AG04449 (cell line): ENCODE measurements around the gene TMSB4X.
"Not testable (repeated sequence)": the region's sequence is repeated elsewhere in the genome, so short reads cannot be mapped to it uniquely, and the experiment has no call there.

Experiments used
- CTCF ChIA-PET: fragments of 350-600 bp; formaldehyde crosslinking; extraction: SDS; loops from one replicate; lab custom pipeline; 2021; ENCODE audit warnings: antibody characterized with exemption; lab: Yijun Ruan, JAX
- POLR2A ChIA-PET: fragments of 400-600, 350-600 bp; formaldehyde crosslinking; extraction: SDS; loops from one replicate; lab custom pipeline; 2020; ENCODE audit warnings: antibody characterized with exemption, inconsistent platforms; lab: Yijun Ruan, JAX
- DNase-seq: peaks from one replicate; pipeline ENCODE4 v3.0.0-alpha.2; 2010; ENCODE audit warnings: low read depth, low spot score
- H3K4me3 ChIP-seq: 2 replicates; pipeline ENCODE4 v1.5.1; 2011; ENCODE audit warnings: low read depth, mild to moderate bottlenecking, control low read depth, low read length
- CTCF ChIP-seq: IDR thresholded peaks from one replicate; pipeline ENCODE4 v1.5.1; 2011; ENCODE audit warnings: mild to moderate bottlenecking, moderate library complexity, low read length, control low read depth, inconsistent platforms; ENCODE audit not compliant: insufficient read depth; ENCODE audit errors: missing control alignments

TMSB4X gene

GRCh38 chrX:13010546-13010945, 35.6 kb downstream of the TMSB4X start:
- DNase-seq = no peak
- ChIA-PET CTCF (no interaction called here), POLR2A (no interaction called here)
- H3K4me3 ChIP-seq = no peak overlapping the region
- no peak for TF ChIP-seq CTCF

GRCh38 chrX:13013363-13014110, 38.6 kb downstream of the TMSB4X start:
- no peak for TF ChIP-seq CTCF
- DNase-seq = no peak
- H3K4me3 ChIP-seq = no peak overlapping the region
- CTCF ChIA-PET = no interaction called here
- POLR2A ChIA-PET = no interaction called here

- DNase-seq = no peak
- no peak for TF ChIP-seq CTCF
- H3K4me3 ChIP-seq = no peak overlapping the region
- POLR2A ChIA-PET = no interaction called here
- CTCF ChIA-PET = no interaction called here
Measured at GRCh38 chrX:13014111-13015096, 39.5 kb downstream of the TMSB4X start.

GRCh38 chrX:13015536-13016236, 40.8 kb downstream of the TMSB4X start:
- no peak for DNase-seq
- no peak for TF ChIP-seq CTCF
- H3K4me3 ChIP-seq = no peak overlapping the region
- POLR2A ChIA-PET = no interaction called here
- CTCF ChIA-PET = no interaction called here

GRCh38 chrX:13016731-13017130, 41.8 kb downstream of the TMSB4X start:
- POLR2A ChIA-PET, H3K4me3 ChIP-seq, CTCF ChIA-PET, DNase-seq: not testable (repeated sequence)

- no peak overlapping the region for H3K4me3 ChIP-seq
- no peak for TF ChIP-seq CTCF
- ChIA-PET POLR2A (interaction anchor here (0.6 kb wide), 1 partner anchor 97 kb away, joined by 3 read pairs; no protein-coding TSS in a partner anchor), CTCF (interaction anchor here (1.0 to 2.1 kb wide), 2 partner anchors 14 to 76 kb away, joined by 3 to 6 read pairs; no protein-coding TSS in a partner anchor)
- no peak for DNase-seq
Measured at GRCh38 chrX:13022926-13023325, 48.0 kb downstream of the TMSB4X start.
